GM19468 (cell line): ENCODE measurements around the gene SLC5A12.

Experiments used
- ATAC-seq: cut with Tn5 transposase; IDR thresholded peaks from one replicate; pipeline ENCODE4 v1.9.1; 2021; ENCODE audit warnings: mild to moderate bottlenecking, moderate library complexity, moderate number of reproducible peaks; ENCODE audit not compliant: unreplicated experiment; ENCODE audit errors: extremely low read depth

Gene SLC5A12

GRCh38 chr11:26719998-26720397 is 1.9 kb downstream of the SLC5A12 start:
- ATAC-seq = no peak

GRCh38 chr11:26719289-26719973 is 2.4 kb downstream of the SLC5A12 start:
- ATAC-seq = no peak

DNA sequence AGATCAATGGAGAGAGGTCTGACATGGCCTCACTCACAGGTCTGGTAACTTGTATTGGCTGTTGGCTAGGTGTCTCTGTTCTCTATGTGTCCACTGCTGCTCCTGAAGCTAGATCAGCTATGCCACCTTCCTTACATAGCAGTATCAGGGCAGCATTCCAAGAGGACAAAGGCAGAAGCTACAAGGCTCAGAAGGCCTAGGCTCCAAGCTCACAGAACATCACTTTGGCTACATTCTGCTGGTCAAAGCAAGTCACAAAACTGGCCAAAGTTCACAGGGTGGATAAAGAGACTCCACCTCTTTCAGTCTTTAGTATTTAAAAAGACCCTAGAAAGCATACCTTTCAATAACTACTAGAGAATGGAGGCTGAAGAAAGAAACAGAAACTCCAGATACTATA is 4.1 kb downstream of the SLC5A12 start:
- ATAC-seq = no peak

- no peak for ATAC-seq
These were observed 6.7 kb downstream of the SLC5A12 start for GRCh38 chr11:26715133-26715532.

DNA sequence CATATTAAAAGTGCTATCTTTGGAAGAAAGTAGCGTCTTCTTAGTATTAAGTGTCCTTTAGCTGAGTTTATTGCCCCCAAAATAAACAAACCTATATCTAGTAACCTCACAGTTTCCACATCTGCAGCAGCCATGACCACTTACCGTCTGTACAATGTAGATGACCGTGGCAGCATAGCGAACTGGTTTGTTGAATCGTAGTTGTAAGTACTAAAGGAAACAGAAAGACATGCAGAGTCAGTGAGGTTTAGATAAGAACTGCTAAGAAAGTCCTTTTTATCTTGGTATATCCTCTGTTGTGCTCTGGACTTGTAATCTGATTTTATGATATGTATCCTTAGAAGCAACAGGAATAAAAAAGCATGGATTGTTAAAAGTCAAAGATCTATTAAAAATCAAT is 9.4 kb downstream of the SLC5A12 start:
- no peak for ATAC-seq

DNA sequence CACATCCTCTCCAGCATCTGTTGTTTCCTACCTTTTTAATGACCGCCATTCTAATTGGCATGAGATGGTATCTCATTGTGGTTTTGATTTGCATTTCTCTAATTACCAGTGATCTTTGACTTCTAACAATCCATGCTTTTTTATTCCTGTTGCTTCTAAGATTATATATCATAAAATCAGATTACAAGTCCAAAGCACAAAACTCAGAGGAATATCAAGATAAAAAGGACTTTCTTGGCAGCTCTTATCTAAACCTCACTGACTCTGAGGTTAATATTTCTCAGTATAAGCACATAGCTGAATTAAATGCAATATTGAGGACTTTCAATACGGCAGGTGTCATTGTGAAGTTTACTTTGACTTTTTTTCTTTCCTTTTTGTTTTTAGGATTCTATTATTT is 11.4 kb downstream of the SLC5A12 start:
- no peak for ATAC-seq

- no peak for ATAC-seq
These were observed 13.0 kb downstream of the SLC5A12 start for GRCh38 chr11:26708736-26709456.

GRCh38 chr11:26706181-26706580 is 15.7 kb downstream of the SLC5A12 start:
- ATAC-seq = no peak

DNA sequence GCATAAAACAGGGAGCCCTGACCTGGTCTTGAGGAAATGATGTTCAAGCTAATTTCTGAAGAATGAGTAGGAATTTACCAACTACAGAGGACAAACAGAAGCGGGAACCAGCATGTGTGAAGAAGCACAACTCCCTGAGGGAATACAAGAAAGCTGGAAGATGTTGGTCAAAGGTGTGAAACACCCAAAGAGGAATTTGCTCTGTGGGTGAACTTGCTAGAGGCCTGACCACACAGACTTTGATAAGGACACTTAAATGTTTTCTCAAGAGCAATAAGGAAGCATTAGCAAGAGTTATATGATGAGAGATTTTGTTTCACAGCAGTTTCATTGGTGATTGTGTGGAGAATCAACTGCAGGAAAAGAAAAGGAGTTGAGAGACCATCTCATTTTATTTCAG is 17.6 kb downstream of the SLC5A12 start:
- no peak for ATAC-seq

- ATAC-seq = no peak
These were observed 18.3 kb downstream of the SLC5A12 start for GRCh38 chr11:26703411-26704191.

DNA sequence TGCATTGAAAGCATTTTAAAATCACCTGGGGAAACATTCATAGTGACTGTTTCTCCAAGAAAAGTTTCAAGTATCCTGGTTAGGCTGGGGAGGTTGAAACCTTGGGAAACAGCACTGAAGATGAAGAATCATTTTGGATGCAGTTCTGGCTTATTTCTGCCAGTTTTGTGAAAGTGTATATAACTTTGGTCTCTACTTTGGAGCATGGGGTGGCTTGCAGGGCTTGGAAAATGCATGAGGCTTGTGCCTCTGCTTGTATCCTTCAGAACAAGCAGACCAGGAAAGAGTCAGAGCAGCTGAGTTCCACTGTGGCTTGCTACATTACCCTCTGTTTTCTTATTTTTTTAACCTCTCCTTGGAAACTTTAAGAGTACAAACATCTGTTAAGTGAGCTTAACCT is 19.5 kb downstream of the SLC5A12 start:
- no peak for ATAC-seq

GRCh38 chr11:26700574-26701235 is 21.2 kb downstream of the SLC5A12 start:
- no peak for ATAC-seq

GRCh38 chr11:26698224-26698623 is 23.6 kb downstream of the SLC5A12 start:
- no peak for ATAC-seq

DNA sequence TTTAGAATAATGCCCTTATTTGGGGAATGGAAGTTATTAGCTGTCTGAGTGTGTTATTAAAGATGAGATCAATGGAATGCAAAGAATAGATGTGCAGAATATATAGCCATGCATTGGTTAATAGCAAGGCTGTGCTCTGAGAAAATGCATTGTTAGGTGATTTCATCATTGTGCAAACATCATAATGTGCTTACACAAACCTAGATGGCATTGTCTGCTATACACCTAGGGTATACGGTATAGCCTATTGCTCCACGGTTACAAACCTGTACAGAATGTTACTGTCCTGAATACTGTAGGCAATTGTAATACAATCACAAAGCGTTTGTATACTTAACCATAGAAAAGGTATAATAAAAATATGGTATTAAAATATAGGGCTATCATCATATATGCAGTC is 25.5 kb downstream of the SLC5A12 start:
- no peak for ATAC-seq

DNA sequence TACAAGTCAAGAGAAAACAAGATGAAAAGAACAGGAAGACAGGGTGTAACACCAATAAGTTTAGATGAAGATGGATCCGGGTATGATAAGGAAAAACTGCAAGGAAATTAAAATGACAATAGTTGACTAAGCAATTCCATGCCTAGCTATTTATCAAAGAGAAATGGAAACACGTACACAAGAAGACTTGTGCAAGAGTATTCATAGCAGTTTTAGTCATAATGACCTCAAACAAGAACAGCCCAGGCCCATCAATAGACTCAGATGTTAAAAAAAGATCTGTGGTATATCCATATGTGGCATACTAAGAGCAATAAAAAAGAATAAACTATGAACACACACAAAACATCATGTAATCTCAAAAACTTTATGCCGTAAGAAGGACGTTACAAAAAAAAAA is 33.2 kb downstream of the SLC5A12 start:
- ATAC-seq = no peak

DNA sequence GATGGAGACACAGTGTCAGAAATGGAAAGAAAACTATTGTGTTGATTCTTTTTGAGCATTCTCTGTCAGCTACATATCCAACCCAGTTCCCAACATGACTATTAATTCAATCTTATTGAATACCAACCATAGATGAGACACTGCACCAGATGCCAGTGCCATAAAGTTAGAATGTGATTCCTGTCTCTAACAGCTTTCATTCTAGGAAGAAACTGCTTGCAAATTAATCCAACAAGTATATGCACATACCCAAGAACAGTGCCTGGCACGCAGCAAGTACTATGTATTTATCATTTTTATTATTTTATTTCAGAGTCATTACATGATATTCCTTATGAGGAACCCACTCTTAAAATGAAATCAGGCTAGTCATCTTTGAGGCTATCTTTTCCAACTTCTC is 34.5 kb downstream of the SLC5A12 start:
- ATAC-seq = no peak

- ATAC-seq = no peak
These were observed 44.3 kb downstream of the SLC5A12 start for GRCh38 chr11:26677566-26677965.

DNA sequence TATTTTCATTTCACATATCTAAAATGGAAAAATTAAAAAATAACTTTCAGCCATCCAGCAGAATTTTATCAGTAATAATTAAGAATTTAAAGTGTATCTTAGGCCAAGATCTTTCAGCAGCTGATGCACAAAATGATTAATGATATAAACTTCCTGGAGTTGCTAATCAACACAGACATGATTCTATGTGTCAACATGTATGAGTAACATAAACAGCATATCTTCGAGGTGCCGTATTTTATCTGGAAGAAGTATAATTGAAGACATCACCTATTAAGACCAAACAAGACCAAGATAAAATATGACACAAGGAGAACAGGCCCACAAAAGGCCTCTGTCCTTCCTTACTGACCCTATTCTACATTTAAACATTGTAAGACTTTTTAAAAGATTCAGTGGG is 45.2 kb downstream of the SLC5A12 start:
- ATAC-seq = no peak

DNA sequence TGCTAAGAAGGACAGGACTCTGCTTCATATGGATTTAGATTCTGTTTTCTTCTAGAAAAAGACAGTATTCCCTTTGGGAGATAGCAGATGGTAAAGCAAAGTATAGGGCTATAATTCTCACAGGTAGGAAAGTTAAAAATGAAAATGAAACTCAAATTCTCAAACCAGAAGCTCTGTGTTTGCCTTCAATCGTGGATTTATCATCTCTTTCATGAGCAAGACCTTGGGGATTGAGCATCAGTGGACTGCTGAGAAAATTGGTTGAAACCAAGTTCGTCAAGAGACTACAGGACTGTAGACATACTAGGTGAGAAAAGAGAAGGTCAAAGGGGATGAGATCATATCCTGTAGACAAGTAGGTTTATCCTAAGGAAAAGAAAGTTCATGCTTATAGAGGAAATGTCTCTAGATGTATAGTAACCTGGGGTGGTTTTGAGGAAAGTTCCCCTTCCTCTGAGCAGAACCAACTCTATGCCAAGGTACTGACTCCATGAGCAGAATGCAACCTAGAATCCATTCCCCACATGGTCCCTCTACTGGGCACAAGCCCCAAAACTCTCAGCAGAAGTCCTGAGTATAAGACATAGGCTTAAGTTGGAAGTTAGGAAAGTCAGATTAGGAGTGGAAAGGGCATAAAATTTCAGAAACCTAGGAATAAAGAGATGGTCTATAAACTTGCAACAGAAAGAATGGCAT is 46.5 kb downstream of the SLC5A12 start:
- no peak for ATAC-seq

DNA sequence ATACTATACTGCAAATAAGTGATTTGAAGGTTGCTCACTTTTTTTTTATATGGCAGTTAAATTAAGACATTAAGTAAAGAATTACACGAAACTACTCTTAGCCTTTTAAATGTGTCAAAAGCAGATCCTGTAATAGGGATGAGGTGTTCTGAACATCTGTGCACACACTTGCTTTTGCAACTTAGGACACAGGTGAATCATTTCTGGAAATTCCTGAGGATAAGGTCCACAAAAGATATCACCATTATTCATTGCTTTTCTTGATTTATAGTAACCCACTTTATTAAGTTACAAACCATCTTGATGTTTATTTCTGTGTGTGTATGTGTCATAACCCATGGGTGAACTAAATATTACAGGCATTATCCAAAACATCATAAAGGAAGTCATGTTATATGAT is 55.9 kb downstream of the SLC5A12 start:
- ATAC-seq = no peak
